HUDEP-2 (cell line): ENCODE data around the gene SPOCK1.

ENCODE experiments used
- DNase-seq, 76 experiments: peaks; one replicate each; lab custom pipeline; 2025; ENCODE audit not compliant: unreplicated experiment in 76 of 76; lab: John Stamatoyannopoulos, UW

Gene SPOCK1

DNA sequence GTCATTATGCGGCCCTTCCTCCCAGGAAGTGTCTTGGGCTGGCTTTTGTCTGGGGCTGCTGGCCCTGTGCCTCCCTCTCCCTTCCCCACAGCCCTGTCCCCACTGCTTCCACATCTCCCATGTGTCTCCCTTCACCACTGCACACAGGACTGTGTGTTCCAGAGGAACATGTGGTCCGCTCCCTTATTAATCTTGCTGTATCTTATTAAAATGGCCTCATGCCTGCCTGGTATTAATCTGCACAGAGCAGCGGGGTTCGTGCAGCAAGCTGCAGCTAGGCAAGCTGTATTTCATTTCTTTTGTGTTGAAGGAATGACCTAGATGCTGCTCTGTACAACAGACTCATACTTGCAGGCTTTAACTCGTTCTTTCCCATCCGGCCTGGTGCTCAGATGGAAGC is 130.5 kb downstream of the SPOCK1 start:
- DNase-seq = no peak

DNA sequence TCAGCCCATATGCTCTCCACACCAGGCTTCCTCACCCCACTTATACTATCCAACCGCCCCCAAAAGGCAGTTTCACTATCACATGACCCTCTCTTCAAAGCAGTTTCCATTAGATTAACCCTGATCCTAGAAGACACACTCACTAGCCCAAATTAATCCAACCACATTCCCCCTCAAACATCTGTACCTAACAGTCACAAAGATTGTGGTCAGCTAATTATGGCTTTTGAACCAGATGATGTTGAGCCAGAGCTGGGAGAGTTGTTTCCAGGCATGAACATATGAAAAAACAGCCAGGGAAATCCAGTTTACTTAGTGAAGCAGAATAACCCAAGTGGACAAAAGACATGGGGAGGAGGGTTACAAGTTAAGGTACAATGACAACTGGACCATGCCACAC is 131.2 kb downstream of the SPOCK1 start:
- no peak for DNase-seq

DNA sequence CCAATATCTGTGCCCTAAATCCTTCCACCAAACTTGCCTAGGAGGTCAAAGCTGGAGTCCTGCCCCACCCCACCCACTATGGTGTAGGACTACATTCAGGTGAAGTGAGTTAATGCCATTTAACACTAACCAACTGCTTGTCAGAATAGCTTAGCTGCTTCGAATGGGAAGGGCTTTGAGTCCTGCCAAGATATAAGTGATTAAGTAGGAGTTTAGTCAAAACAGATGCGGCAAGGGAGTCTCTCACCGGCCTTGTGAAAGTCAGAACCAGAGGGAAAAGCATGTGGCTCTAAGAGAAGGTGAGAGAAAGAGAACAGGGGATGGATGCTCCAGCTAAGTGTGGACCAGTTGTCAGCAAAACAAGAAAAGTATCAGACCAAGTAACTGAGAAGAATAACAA is 132.6 kb downstream of the SPOCK1 start:
- DNase-seq = no peak

DNA sequence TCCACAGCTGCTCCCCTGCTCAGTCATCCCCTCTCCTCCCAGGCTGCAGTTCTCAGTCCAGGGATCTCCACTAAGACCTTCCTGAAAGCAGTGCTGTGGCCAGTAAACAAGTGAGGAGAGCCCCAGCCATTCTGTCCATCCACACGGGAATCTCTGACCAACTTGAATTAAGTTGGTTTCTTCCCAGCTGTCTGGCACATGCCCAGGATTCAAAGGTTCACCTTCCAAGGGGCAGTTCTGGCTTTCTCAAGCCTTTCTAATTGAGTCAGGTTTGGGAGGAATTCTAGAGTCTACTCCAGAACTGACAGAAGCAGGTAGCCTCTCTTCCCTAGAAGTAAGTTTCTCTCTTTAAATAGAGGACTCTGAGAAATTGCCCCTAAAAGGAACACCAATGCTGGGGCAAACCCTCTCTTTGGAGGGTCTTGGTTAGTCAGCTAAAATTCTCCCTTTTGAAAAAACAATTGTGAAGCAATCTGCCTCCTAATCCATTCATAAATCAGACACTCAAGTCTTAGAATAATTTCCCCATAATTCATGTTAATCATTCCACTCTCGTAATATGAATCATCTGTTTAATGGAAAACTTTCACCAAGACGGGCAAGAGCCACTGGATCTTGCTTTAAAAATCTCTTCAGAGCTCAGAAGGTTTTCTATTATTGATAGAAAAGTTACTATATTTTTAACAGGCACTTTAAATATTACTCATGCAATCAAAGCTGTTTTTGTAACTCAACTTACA is 133.8 kb downstream of the SPOCK1 start:
- no peak for DNase-seq

DNA sequence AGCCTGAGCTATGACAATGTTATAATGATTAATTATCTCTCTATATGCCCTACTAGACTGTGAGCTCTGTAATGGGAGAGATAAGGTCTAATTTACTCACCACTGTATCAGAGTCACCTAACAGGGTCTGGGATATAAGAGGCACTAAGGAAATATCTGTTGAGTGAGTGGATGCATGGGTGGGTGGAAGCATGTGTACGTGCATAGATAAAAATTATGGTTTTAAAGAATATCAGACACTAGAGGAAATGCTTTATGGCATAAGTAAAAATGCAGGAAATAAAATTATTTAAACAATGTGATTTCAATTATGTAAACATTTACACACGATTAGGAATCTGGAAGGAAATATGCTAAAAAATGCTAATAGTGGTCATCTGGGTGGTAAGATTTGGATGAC is 137.8 kb downstream of the SPOCK1 start:
- DNase-seq = no peak

DNA sequence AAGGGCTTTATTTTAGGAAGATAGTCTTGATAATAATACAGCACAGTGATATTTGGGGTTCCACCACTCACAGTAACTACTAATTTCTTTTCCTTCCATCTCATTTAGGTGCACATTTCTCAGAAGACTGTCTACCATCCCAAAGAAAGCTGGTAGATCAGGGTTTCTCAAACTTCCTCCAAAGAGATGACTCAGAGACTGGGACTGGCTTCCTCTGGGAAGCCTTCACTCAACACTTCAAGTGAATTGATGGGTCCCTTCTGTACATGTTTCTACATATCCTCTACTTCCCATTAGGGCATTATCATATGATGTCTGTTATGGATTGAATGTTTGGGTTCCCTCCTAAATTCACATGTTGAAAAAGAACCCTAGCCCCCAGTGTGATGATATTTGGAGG is 138.5 kb downstream of the SPOCK1 start:
- no peak for DNase-seq

DNA sequence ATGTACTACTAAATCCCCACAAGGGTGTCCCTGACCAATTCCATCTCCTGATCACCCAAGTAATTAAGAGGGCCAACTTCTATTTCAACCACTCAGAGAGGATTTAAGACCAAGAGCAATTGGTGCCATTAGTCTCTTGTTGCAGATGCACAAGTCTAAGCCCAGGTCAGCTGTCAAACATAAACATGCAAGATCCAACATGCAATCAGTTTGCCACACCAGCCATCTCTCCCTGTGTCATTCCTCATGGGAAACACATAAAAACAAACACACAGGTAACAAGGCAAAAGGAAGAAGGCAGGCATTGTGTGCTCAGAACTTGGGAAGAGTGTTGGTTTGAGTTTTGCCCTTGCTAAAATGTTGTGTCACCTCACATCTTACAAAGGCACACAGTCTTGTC is 139.2 kb downstream of the SPOCK1 start:
- DNase-seq = no peak

DNA sequence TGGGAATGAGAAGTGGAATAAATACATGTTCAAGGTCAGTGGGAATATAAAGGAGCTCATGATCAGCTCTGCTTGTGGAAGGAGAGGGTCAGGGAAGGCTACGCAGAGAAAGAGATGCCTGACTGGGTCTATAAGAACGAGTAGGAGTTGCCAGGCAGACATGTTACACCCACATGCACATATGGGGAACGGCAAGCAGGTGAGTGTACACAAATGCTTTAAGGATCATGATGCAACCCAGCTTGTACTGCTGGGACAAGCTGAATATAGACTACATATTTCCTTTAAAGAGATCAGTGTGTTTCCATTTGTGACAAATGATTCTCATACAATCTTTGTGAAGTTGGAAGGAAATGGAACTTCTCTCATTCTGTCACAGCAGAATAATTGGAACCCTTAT is 141.7 kb downstream of the SPOCK1 start:
- DNase-seq = no peak

DNA sequence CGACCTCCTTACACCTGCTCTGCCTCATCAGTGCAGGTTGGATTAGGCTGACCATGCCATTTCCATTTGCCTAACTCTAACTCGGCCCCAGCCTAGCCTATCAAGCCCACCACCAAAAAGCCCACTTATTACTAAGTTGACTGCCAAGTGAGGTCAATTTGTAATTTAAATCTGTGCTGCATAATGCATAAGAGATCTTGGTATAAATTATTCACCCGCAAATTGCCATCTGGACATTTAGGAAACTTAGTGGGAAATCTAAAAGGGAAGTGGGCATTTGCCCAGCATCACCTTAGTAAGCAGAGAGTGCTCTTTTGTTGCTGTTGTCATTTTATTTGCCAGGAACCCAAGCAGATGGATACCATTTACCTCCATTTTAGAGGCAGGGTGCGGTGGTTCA is 143.0 kb downstream of the SPOCK1 start:
- DNase-seq = no peak

DNA sequence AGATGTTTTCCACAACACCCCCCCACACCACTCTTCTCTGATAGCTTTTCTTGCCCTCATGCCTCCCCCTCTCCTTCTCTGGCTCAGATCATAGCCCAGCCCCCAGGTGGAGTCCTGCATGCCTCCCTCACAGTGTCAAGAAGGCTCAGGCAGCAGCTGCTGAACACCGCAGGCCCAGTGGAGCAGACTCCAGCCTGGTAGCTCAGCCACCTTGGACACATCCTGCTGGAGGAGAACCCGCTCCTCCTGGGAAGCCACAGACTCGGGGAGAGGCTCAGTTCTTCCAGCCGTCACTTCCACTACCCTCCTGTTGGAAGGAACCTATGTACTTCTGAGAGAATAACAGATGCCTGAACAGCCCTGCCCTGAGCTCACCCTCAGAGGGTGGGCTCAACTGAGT is 143.4 kb downstream of the SPOCK1 start:
- DNase-seq = no peak

DNA sequence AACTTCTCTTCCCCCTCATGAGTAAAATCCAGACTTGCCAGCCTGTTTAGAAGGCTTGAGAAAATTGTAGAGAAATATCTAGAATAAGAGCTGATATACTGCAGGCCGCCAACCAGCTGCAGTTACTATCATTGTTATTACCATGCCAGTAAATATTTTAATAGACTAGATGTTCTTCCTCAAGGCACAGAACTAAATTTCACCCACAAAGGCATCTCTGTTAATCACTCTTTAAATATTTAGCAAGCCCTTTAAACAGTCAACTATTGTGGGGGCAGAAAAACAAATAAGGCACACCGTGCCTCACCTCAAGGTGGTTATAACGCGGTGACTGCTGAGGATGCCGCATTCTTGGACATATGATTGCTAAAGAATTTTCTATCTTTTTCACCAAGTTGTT is 147.0 kb downstream of the SPOCK1 start:
- DNase-seq = no peak

DNA sequence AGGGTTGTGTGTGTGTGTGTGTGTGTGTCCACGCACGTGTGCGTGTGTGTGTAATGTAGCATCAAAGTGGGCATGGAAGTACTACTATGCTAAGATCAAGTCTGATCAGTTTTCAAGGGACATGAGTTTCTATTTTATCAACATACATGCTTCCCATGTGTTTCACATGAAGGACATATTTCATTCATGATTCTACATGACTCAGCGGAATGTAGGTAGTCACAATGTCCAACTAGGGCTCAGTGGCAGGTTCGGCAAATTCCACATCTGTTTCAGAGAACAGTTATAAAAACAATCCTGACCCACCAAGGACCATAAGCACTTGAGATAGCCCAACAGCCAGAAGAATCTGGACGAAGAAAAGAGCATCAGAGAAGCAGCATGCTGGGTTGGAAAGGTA is 148.3 kb downstream of the SPOCK1 start:
- DNase-seq = no peak

DNA sequence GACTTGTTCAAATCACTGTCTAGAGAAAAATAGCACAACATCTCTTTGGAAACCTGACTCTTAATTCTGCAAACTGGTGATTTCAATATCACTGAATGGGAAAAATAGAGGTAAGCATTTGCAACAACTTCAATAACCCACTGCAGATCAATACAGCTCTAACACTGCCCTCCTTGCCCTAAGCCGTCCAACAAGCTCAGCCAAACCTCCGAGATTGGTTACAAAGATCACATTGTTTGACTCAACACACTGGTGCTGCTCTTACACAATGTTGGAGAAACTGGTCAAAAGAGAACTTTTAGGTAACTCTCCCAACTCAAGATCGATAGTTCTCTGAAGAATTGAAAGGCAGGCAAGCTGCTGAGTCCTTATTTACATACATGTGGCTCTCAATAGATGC is 150.4 kb downstream of the SPOCK1 start:
- no peak for DNase-seq

DNA sequence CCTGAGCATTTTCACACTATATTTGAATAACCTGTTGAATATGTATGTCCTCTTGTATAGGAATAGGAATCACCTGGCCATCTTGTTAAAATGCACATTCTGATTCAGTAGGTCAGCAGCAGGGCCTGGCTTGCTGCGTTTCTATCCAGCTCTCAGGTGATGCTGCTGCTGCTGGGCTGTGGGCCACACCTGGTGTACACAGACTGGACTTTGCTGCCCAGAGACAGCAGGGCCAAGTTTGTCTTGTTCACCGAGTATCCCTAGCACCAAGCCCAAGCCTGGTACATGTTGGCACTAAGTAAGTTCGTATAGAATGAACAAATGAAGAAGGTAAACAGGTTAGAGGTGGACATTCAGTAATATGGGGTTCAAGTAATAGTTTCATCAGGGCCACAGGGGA is 151.3 kb downstream of the SPOCK1 start:
- no peak for DNase-seq

DNA sequence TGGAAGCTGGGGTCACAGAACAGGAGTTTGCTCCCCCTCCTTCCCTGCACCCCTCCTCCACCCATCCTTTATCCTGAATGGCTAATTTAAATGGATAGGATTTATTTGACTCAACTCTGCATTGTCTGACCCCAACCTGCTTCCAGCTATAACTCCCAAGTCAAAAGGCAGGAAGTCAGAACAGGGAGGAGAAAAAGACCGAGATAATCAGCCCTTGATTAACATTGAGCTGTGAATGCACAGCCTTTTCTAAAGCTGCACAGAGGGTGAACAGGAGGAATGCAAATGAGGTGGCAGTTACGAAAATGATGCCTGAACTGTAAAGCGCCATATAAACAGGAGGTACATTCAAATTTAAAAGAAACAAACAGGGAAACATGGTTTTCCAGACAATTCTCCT is 152.8 kb downstream of the SPOCK1 start:
- DNase-seq = no peak

DNA sequence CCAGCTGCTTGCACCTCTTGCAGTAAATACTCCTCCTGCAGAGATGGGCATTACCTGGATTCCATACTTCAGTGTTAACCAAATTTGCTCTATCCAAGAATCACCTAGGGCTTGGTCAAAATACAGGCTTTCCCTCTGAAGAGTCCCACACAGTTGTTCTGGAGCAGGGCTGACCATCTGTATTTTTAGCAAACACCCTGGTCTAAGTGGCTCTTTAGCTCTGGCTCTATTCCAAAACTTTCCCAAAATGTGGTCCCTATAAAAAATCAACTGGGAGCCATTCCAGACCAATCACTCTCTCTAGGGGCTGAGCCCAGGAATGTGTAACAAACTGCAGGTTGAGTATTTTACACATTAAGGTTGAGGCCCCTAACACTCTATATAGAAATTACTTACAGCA is 153.7 kb downstream of the SPOCK1 start:
- no peak for DNase-seq

DNA sequence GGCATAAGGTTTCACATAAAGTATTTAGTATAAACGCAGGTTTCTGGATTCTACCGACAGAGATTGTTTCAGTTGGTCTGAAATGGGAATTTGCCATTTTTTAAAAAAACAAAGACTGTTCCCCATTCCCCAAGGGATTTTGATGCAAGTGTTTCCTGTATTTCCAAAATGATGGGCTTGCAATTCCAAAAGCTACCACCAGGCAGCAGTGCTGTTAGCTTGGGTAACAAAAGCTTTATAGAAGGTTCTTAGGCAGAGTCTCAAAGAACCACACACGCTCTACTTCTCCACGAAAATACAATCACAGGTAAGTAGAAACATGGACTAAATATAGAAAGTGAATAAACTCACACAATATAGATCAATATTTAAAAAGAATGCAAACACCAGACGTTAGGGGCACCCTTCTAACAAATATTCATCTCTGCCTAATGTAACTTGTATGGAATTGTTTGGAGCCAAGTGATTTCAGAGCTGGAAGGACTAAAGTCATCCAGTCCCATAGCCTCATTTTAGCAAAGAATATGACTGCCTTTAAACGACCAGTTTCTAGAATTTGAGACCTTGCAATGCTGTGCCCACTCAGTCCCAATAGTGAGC is 154.3 kb downstream of the SPOCK1 start:
- peak in 26 of 76 experiments; percentile 1 to 44 (median 16) for DNase-seq

DNA sequence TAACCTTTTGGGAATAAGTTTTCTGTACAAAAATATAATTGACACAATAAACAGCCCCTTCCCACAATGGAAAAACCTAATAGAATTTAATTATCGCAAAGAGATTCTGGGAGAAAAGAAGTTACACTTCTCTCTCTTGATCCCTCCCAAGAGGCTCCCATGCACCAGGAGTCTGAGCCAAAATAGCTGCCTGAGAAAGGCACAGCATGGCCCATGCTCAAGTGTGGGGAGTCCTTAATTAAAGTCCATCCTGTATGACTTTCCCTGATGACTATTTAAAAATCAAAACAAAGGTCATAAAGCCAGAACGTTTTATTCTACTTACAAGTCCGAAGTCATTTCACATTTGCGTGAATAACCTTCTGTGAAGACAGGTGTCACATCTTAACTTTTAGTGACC is 155.1 kb downstream of the SPOCK1 start:
- DNase-seq = no peak

DNA sequence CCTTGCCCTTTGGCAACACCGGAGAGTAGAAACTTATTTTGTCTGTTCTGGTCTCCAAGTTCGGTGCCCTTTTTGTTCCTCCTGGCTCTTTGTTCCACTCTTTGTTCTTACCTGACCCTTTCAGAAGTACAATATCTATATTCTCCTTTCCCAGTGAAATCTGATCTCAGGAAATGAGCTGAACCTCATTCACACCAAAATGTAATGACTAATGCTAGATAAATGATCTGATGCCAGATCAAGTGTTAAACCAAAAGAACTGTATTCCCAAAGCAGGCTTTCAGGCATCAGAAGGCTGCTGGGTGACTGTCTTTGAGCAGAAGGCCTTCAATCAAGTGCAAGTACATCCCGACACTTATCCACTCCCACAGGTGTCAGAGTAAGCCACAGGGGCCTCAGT is 156.4 kb downstream of the SPOCK1 start:
- DNase-seq = no peak

DNA sequence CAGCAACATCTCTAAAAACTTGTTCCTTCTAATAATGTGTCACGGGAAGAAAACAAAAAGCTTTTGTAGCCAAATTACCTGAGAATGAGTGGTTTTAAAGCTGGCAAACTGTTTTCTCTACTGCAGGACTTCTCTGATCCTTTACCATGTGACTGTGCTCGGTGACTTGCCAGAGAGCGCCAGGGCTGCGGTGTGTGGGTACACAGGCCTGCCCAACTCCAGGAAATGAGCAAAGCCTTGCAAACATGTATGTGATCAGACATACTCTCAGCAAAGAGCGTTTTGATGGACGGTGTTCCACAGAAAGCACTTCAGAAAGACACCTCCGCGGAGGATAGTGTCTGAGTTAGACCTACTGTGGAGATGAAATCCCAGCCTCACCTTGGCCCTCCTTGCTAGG is 157.3 kb downstream of the SPOCK1 start:
- no peak for DNase-seq

DNA sequence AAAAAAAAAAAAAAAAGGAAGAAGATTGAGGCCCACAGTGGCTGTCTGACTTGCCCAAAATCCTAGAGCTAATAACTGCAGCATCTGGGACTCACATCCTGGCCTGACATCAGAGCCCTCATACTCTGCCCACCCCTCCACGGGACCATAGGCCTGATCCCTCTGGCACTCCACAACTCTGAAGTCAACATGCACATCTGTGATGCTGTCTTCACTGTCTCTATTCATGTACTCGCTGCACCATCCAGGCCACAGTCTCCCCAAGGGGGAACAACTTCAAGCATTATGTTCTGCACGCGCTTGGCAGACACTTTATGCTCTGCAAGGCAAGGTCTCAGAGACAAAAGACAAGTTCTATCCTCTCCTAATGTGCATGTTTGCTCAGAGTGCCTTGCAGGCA is 158.2 kb downstream of the SPOCK1 start:
- no peak for DNase-seq

DNA sequence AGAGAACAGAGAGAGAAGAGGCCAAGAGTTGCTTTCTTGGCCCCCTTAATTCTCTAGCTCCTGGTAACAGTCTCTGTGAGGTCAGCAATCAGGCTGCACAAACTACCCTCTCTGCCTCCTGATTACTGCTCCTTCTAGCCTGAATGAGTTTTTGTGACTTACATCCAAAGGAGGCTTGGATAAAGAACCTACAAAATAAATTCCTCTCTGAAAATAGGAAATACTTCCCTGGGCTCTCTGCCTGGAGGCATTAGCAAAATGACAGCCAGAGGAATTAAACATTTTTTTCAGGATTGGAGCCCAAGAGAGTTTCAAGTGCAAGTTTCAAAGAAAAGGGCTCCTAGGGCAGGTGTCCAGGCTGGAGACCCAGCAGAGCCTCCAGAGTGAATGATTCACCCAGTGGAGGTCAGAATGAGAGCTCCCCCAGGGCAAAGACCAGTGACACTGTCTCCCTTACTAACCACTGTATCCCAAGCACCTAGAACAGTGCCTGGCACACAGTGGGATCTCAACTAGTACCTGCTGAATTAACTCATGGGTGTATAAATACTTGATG is 162.5 kb downstream of the SPOCK1 start:
- no peak for DNase-seq
